T-helper 1 cell treated with Interleukin-12 subunit alpha and Interleukin-12 subunit beta and Interleukin-4 antibody, amounts not matched to agents 30 ng/mL and 1 ng/mL, for 36 hours (primary cell): ENCODE results near the gene TAF1B. TPM values are rescaled to one million over a fixed set of nuclear protein-coding genes. Genes with fewer than 3 reads are reported as not detected.

ENCODE experiments used
- intact Hi-C: fragments of 100-400 bp; cut with micrococcal nuclease; formaldehyde crosslinking; loops from one replicate; pipeline ENCODE4 v1.15.1; 2024
- total RNA-seq: library from RNA; stranded (reverse); gene quantifications from 2 replicates; pipeline ENCODE4 v1.2.3, GENCODE V29; 2022

Gene TAF1B
- total RNA-seq, 1 donor from 2014 or later: 36.1 TPM

- intact Hi-C loops: no loop called here
These were observed 35.5 kb upstream of the TAF1B start for GRCh38 chr2:9807555-9808305.

DNA sequence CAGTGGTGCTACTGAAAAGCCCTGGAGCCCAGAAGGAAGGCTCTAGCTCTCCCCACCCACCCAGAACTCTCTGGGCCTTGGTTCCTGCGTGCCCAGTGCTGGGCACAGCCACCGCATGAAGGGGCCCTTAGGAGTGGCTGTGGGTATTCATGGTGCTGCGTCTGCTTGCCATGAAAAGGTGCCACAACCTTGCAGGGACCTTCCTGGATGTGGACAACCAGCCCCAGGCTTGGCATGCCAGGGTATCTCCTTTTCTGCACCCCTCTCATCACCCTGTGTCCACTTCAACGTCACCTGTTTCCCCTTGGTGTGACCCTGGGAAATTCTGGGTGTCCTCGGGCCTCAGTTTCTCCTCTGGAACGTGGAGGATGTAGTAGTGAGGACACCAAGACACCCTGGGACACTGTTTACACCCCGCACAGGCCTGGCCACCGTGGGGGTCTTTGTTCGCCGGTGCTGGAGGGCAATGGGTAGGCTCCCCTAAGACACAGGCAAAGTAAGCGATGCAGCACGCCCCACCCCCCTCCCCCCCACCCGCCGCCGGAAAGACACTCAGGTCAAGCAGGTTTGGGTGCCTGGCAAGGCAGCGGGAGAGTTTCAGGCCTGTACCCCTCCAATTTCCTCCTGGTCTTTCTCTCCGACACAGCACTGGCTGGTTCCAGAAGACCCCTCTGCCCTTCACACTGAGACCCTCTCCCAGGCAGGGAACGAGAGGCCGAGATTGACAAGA lies 34.8 kb upstream of the TAF1B start:
- intact Hi-C loops: no loop called here

DNA sequence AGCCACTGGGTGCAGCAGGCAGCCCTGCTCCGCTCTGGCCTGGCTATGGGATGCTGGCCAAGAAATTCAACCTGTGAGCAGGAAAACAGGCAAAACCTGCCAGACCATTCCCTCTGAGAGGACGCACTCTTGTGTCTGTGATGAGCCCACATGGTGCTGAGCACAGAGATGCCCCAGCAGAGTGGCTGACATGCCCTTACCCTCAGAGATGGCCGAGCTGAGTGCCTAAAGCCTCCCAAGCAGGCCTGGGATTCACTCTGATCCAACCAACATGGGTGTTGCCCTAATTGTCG lies 34.3 kb upstream of the TAF1B start:
- intact Hi-C loops: no loop called here

DNA sequence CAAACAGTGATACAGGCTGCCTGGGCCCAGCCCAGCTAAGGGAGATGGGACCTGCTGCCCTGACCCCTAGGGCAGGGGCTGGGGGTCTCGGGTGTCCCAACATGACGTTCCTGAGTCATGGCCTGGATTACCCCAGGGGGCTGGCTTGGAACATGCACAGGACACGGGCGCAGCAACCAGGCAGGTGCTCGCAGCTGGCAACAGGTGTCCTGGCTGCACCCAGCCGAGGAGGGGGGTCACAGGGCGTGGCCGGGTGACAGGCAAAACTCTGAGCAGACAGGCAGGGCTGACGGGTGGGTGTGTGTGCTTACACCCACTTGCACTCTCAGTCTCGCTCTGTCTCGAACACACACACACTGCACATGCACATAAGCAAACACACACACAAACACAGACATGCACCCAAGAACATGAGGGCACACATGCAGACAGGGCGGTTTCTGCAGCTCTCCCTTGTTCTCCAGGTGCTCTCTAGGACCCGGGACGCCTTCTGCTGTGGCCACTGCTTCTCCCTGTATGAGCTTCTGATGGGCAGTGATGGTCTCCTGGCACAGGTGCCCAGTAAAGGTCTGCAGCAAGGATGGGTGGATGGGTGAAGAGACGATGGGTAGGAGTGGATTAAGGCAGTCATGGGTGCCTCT lies 33.7 kb upstream of the TAF1B start:
- intact Hi-C loops: loop anchor here (10.0 kb wide), 1 partner anchor 145 kb away; the partner anchor contains the start of gene GRHL1

GRCh38 chr2:9811216-9811615 lies 32.1 kb upstream of the TAF1B start:
- intact Hi-C loops: loop anchor here (10.0 kb wide), 1 partner anchor 144 kb away; the partner anchor contains the start of gene GRHL1

DNA sequence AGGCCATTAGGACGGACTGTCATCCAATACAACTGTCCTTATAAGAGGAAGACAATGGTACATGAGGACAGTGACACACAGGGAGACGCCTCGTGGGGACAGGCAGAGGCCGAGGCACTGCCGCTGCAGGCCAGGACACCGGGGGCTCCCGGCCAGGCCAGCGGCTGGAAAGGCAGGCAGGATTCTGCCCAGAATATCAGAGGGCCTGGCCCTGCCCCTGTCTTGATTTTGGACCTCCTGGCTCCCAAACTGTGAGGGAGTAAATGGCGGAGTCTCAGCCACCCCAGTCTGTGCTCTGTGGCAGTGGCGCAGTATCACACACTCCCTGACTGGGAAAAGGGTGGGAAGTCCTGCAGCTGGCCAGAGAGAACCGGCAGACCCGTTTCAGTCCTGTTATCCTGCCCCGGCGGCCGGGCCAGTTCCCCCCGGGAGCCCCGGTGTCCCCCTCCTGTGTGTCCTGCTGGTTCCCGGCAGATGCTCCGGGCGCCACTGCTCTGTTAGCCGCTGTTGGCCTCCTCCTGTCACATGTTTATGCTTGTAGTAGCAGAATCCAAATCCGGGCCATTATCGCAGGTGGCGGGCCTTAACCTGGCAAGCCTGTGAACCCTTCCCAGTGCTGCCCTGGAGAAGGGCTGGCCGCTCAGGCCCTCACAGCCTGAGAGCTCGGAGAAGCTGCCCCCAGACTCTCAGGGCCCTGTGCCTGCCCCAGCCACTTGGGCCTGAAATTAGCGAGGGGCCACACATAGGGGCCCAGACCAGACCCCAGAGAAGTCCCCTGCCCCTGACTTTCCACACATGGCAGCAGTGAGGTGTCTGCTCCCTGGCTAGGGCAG lies 31.4 kb upstream of the TAF1B start:
- intact Hi-C loops: loop anchor here (10.0 kb wide), 1 partner anchor 143 kb away; the partner anchor contains the start of gene GRHL1

DNA sequence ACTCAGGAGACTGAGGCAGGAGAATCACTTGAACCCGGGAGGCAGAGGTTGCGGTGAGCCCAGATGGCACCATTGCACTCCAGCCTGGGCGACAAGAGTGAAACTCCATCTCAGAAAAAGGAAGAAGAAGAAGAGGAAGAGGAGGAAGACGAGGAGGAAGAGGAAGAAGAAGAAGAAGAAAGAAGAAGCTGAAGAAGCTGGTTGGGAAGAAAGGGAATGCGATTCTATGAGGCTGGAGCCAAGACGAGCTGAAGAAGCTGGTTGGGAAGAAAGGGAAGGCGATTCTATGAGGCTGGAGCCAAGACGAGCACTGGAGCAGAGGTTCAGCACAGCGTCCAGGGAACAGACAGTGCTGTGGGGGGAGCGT lies 30.3 kb upstream of the TAF1B start:
- intact Hi-C loops: loop anchor here (10.0 kb wide), 1 partner anchor 142 kb away; the partner anchor contains the start of gene GRHL1

GRCh38 chr2:9813312-9814128 lies 29.8 kb upstream of the TAF1B start:
- intact Hi-C loops: loop anchor here (1.0 to 10.0 kb wide), 6 partner anchors 30 to 622 kb away; partner anchors contain the start of genes GRHL1 and TAF1B

DNA sequence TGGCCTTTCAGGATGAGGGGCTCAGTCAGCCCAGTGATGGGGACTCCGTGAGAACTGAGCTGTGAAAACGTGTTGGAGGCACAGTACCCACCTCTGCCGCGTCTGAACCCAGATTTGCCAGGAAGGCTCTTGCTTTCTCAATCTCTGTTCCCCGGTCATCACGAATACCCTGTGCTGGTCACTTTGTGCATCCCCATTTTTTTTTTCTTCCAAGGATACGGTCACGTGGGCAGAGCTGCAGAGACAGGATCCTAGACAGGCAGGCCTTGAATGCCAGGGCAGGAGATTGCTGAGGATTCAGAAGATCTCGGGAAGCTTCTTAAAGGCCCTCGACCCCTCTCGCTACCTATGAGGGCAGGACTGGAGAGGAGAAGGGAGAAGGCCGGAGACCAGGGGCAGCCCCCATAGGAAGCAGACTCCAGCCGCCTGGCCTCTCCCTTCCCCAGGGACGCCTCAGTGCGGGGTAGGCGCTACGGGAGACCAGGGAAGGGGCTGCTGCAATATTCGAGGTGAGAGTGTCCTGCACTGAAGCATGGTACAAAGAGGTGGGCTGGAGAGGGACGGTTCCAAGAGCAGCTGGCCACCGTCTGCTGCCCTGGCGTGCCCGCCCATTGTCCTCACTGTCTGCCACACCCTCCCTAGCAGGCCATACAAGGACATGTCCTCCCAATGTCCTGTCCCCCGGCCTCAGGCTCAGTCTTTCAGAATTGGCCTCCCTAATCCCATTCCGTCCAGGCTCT lies 29.0 kb upstream of the TAF1B start:
- intact Hi-C loops: loop anchor here (1.0 to 10.0 kb wide), 6 partner anchors 29 to 621 kb away; partner anchors contain the start of genes GRHL1 and TAF1B

- intact Hi-C loops: loop anchor here (10.0 kb wide), 1 partner anchor 140 kb away; the partner anchor contains the start of gene GRHL1
These were observed 28.2 kb upstream of the TAF1B start for GRCh38 chr2:9815076-9815475.

- intact Hi-C loops: loop anchor here (10.0 kb wide), 1 partner anchor 139 kb away; the partner anchor contains the start of gene GRHL1
These were observed 27.4 kb upstream of the TAF1B start for GRCh38 chr2:9815844-9816279.

GRCh38 chr2:9818097-9818496 lies 25.2 kb upstream of the TAF1B start:
- intact Hi-C loops: loop anchor here (10.0 kb wide), 1 partner anchor 137 kb away; the partner anchor contains the start of gene GRHL1

GRCh38 chr2:9819551-9819950 lies 23.7 kb upstream of the TAF1B start:
- intact Hi-C loops: loop anchor here (10.0 kb wide), 1 partner anchor 135 kb away; the partner anchor contains the start of gene GRHL1

DNA sequence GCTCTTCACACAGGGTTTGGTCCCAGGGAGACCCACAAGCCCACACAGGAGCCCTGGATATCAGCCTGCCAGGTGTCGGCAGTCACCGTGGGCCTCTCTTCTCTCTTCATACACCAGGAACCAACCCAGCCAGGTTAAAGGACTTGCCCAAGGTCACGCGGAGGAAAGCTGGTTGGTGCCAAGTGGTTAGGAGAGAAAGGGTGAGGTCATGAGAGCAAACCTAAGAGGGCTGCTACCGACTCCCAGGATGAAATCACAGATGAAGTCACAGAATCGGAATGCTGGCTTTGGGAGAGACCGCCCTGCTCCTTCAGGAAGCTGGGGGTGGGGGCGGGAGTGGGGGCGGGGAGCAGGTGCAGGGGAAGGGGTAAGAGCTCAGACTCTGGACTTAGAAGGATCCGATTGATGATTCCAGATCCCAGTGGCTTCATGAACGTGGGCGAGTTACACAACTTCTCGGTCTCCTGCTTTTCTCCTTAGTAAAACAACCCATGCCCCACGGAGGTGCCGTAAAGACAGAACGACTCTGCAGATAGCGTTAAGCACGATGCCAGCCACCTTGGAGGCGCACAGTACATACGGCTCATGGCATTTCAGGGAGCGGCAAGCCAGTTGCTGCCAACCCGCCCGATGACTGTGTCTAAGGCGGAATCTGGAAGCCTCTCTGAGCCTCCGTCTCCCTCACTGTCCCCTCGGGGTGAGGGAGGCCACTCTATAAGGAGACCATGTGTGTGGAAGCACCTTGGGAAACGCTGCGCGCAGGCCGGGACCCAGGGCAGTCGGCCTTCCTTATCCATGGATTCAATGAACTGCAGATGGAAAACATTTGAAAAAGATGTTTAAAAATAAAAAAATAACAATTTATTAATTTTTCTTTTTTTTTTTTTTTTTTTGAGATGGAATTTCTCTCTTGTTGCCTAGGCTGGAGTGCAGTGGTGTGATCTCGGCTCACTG lies 23.0 kb upstream of the TAF1B start:
- intact Hi-C loops: no loop called here

DNA sequence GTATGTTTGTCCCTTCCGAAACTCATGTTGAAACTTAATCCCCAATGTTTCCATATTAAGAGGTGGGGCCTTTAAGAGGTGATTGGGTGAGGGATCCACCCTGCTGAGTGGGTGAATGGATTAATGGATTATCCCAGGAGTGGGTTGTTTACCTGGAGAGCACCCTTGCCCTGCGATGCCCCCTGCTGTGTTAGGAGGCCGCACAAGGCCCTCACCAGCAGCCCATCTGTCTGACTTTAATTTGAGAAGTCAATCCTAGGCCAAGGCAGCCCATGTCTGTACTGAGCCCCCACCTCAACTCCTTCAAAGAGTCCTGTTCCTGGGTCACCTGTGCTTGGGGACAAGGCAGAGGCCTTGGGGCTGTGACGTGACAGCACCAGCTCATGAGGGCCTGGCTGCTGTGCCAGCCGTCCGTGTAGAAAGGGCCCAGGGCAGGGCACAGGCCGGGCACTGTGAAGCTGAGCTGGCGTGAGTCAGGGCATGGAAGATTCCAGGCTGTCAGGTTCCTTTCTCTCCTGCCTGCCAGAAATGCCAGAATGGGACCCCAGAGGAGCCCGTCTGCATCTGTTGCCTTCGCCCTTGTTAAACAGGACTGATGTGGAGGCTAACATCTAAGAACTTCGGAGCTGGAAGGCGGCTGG lies 21.3 kb upstream of the TAF1B start:
- intact Hi-C loops: no loop called here

DNA sequence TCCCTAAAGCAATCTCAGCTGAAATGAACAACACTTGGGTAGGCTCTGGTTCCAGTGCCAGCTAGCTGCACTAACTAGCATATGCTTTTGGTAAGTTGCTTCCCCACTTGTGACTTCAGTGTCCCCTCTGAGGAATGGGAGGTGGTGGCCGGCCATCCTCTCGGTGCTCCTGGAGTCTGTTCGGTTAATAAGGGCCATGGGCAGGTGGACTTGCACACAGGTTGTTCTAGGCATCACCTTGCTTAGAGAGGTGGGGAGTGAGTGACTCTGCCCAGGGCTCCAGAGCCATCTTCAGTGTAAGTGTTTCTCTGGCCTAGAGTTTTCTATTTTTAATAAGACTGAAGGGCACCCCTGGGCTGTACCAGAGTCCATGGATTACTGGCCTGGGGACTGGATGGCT lies 18.8 kb upstream of the TAF1B start:
- intact Hi-C loops: no loop called here

GRCh38 chr2:9824956-9825720 lies 18.1 kb upstream of the TAF1B start:
- intact Hi-C loops: no loop called here
